OCI-LY7 (cell line): ENCODE results near the gene ZNF513. TPM values are rescaled to one million over a fixed set of nuclear protein-coding genes. Genes with fewer than 3 reads are reported as not detected.

Experiments used
- BruUV-seq: library from RNA; stranded (reverse); fragments of 400-500 nt; replicated peaks from 2 replicates; lab custom pipeline; 2021; lab: Mats Ljungman, UMichigan
- CTCF ChIA-PET: fragments of 300-600 bp; sonication (Branson Sonifier 250); formaldehyde crosslinking; loops from one replicate; lab custom pipeline; 2022; ENCODE audit warnings: antibody characterized with exemption; ENCODE audit not compliant: unreplicated experiment; lab: Charles Lee
- POLR2A ChIA-PET: fragments of 300-600 bp; sonication (Branson Sonifier 250); formaldehyde crosslinking; loops from one replicate; lab custom pipeline; 2022; ENCODE audit warnings: antibody characterized with exemption; lab: Charles Lee
- DNase-seq: peaks from one replicate; pipeline ENCODE4 v3.0.0-alpha.2; 2015; ENCODE audit warnings: low spot score
- H2AFZ ChIP-seq: fragments of 200-600 bp; sonication (generic), shearing (Covaris generic); 2 replicates; pipeline ENCODE4 v1.6.1; 2014; ENCODE audit warnings: mild to moderate bottlenecking, antibody characterized with exemption, low read length, moderate library complexity
- H3K27ac ChIP-seq: fragments of 200-600 bp; sonication (generic); 2 replicates; pipeline ENCODE4 v1.5.1; 2014; ENCODE audit warnings: mixed run types, low read depth, mild to moderate bottlenecking, moderate library complexity, low read length, inconsistent platforms; ENCODE audit not compliant: poor library complexity, severe bottlenecking
- H3K36me3 ChIP-seq: fragments of 200-600 bp; sonication (generic); 2 replicates; pipeline ENCODE4 v1.6.1; 2014; ENCODE audit warnings: mild to moderate bottlenecking, antibody characterized with exemption, low read length, moderate library complexity, mixed read lengths; ENCODE audit not compliant: insufficient read depth
- H3K4me1 ChIP-seq: fragments of 200-600 bp; sonication (generic); 2 replicates; pipeline ENCODE4 v1.5.1; 2014; ENCODE audit warnings: mild to moderate bottlenecking, low read length; ENCODE audit not compliant: insufficient read depth, poor library complexity, severe bottlenecking
- H3K4me2 ChIP-seq: fragments of 200-600 bp; sonication (generic); 2 replicates; pipeline ENCODE4 v1.6.1; 2014; ENCODE audit warnings: mild to moderate bottlenecking, low read length
- H3K4me3 ChIP-seq: fragments of 200-600 bp; sonication (generic); 2 replicates; pipeline ENCODE4 v1.5.1; 2014; ENCODE audit warnings: mild to moderate bottlenecking, low read depth, low read length; ENCODE audit not compliant: poor library complexity, severe bottlenecking
- H3K79me2 ChIP-seq: fragments of 200-600 bp; sonication (generic); 2 replicates; pipeline ENCODE4 v1.6.1; 2016; ENCODE audit warnings: low read depth, mild to moderate bottlenecking, low read length, moderate library complexity, mixed read lengths; ENCODE audit not compliant: insufficient read depth
- H3K9me2 ChIP-seq: fragments of 200-600 bp; sonication (generic); 2 replicates; pipeline ENCODE4 v1.6.1; 2016; ENCODE audit warnings: mild to moderate bottlenecking, low read length, mixed read lengths; ENCODE audit not compliant: insufficient read depth
- H3K9me3 ChIP-seq: fragments of 200-600 bp; sonication (generic); 2 replicates; pipeline ENCODE4 v1.6.1; 2014; ENCODE audit warnings: mild to moderate bottlenecking, mixed run types, low read length, mixed read lengths
- H4K20me1 ChIP-seq: fragments of 200-600 bp; sonication (generic); 2 replicates; pipeline ENCODE4 v1.6.1; 2014; ENCODE audit warnings: mild to moderate bottlenecking, antibody characterized with exemption, low read length, moderate library complexity, mixed read lengths; ENCODE audit not compliant: insufficient read depth
- CTCF ChIP-seq: fragments of 200-600 bp; sonication (generic); conservative IDR thresholded peaks from 2 replicates; pipeline ENCODE4 v1.5.1; 2014; ENCODE audit warnings: mild to moderate bottlenecking, antibody characterized with exemption, low read length, moderate library complexity, mixed read lengths
- EZH2phosphoT487 ChIP-seq: fragments of 200-600 bp; sonication (generic); IDR thresholded peaks from 2 replicates; pipeline ENCODE4 v1.6.1; 2018; ENCODE audit warnings: low read depth, borderline replicate concordance, mild to moderate bottlenecking, mixed run types, antibody characterized with exemption, low read length, moderate library complexity, mixed read lengths
- intact Hi-C: fragments of 100-400 bp; cut with micrococcal nuclease; formaldehyde crosslinking; loops from one replicate; pipeline ENCODE4 v1.10.0; 2022; ENCODE audit not compliant: unreplicated experiment
- total RNA-seq, 2 experiments: library from RNA; depleted of rRNA in 1 of 2; stranded (reverse); fragments of >200 nt in 1 of 2; shearing (Covaris generic) in 1 of 2; gene quantifications; 2 replicates each; pipeline ENCODE4 v1.2.3, GENCODE V29; 2014 to 2022

ZNF513 gene
- total RNA-seq, 2 experiments from 2014 or later, result 10.0 to 10.9 TPM

DNA sequence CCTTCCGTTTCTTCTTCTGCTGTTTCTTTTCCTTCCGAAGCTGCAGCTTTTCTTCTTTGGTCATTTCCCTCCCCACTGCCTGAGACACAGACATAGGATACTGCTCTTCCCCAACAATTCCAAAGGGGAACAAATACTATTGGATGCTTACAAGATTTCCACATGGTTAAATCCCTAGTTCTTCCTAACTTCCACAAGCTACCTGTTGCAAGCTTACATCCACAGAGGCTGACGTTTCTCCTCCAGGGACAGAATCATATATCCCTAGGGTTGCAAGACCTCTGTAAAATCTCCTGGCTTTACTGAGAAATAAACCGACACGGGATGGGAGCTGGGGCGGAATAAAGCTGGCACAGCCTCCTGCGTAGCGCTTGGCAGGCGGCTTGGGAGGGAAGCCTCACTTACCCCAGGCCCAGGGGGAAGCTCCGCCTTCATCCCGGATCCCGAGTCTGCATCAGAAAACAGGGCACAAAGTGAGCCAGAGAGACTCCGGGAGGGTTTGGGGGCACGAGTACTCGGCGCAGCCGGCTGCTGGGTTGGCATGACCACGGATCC is 11.0 kb downstream of the ZNF513 start:
- intact Hi-C loops, result loop anchor here (1.0 to 2.0 kb wide), 3 partner anchors 13 to 260 kb away; partner anchors contain the start of genes CCDC121, GPN1, GTF3C2 and MPV17

DNA sequence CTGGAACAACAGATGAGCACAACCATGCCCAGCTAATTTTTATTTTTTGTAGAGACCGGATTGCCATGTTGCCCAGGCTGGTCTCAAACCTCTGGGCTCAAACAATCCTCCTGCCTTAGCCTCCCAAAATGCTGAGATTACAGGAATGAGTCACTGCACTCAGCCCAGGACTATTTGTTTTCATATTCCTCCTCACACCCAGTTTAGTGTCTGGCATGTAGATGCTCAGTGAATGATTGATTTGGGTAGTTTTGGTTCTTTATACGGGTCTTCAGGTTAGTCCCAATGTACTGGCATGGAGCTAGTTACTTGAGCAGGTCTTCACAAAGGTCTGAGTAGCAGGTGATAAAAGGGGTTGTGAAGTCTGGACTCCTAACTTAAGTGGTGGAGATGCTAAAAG is 16.6 kb downstream of the ZNF513 start:
- no peak overlapping the region for H3K4me2 ChIP-seq
- H3K27ac ChIP-seq, result no peak overlapping the region
- POLR2A ChIA-PET, result interaction anchor here (0.5 to 1.2 kb wide), 3 partner anchors 46 to 67 kb away, joined by 3 to 7 read pairs (median 3); no protein-coding TSS in a partner anchor
- no TSS peak for BruUV-seq
- intact Hi-C loops, result no loop called here
- H3K9me2 ChIP-seq, result no peaks in the 10 kb centered on the region
- no peaks in the 10 kb centered on the region for H3K9me3 ChIP-seq
- no peak overlapping the region for H3K4me3 ChIP-seq
- peaks cover 10% of the 10 kb centered on the region; the same call in 1 of the 2 replicates for H3K79me2 ChIP-seq
- no peaks in the 10 kb centered on the region for H4K20me1 ChIP-seq
- CTCF ChIA-PET, result no interaction called here
- peaks cover 5% of the 10 kb centered on the region for H3K4me1 ChIP-seq
- TF ChIP-seq EZH2phosphoT487, result no peak
- no peak for TF ChIP-seq CTCF
- H2AFZ ChIP-seq, result no peak overlapping the region
- peaks cover 73% of the 10 kb centered on the region for H3K36me3 ChIP-seq
- DNase-seq, result no peak

More for the DNA sequence above, 11.0 kb downstream of the ZNF513 start:
- CTCF ChIA-PET, result interaction anchor here (0.8 to 1.3 kb wide), 3 partner anchors 10 to 59 kb away, joined by 3 to 4 read pairs (median 4); partner anchors contain the start of genes MPV17 and NRBP1
- TF ChIP-seq EZH2phosphoT487 (no peak), CTCF (no peak)
- Histone ChIP-seq H3K9me2 (no peaks in the 10 kb centered on the region), H3K4me1 (peaks cover 27% of the 10 kb centered on the region), H3K4me3 (peak overlapping the region; percentile 90), H3K4me2 (peak overlapping the region; percentile 100), H3K9me3 (no peaks in the 10 kb centered on the region), H4K20me1 (no peaks in the 10 kb centered on the region), H3K36me3 (peaks cover 63% of the 10 kb centered on the region), H2AFZ (peak overlapping the region; percentile 61), H3K79me2 (peaks cover 35% of the 10 kb centered on the region), H3K27ac (peak overlapping the region; percentile 53)
- no peak for DNase-seq
- BruUV-seq, result no TSS peak
- POLR2A ChIA-PET, result interaction anchor here (0.7 to 1.9 kb wide), 5 partner anchors 11 to 203 kb away, joined by 3 to 10 read pairs (median 4); partner anchors contain the start of genes GTF3C2 and NRBP1
